H1 (cell line): ENCODE measurements around the gene SLFN14. TPM values are rescaled to one million over a fixed set of nuclear protein-coding genes. Genes with fewer than 3 reads are reported as not detected.

ENCODE experiments used
- CTCF ChIA-PET: fragments of 300-600 bp; sonication (Branson Sonifier 250); formaldehyde crosslinking; loops from one replicate; lab custom pipeline; 2021; ENCODE audit not compliant: partially characterized antibody; lab: Charles Lee
- POLR2A ChIA-PET: fragments of 300-600 bp; sonication (Branson Sonifier 250); formaldehyde crosslinking; loops from one replicate; lab custom pipeline; 2021; ENCODE audit warnings: inconsistent platforms; ENCODE audit not compliant: partially characterized antibody; lab: Charles Lee
- DNase-seq, 2 experiments: peaks; one replicate each; pipeline versions ENCODE4 v3.0.0 to v3.0.0-alpha.2; 2010 to 2022; ENCODE audit warnings: low spot score in 2 of 2, low read depth in 1 of 2, mixed read lengths in 1 of 2
- FAIRE-seq: peaks from 2 replicates; lab custom pipeline; 2011; peaks lifted over from hg19 to GRCh38; lab: Jason Lieb, UNC
- H2AFZ ChIP-seq: 2 replicates; pipeline ENCODE4 v1.8.1; 2012; ENCODE audit warnings: low read length, inconsistent platforms
- H2AK5ac ChIP-seq: 2 replicates; pipeline ENCODE4 v1.6.1; 2013; ENCODE audit warnings: low read depth, low read length
- H2BK120ac ChIP-seq: replicated peaks from 2 replicates; pipeline ENCODE3; 2013; ENCODE audit warnings: low read depth, low read length, inconsistent platforms
- H2BK12ac ChIP-seq: 2 replicates; pipeline ENCODE4 v1.6.1; 2013; ENCODE audit warnings: low read depth, low read length
- H2BK15ac ChIP-seq: 2 replicates; pipeline ENCODE4 v1.6.1; 2013; ENCODE audit warnings: low read length
- H2BK20ac ChIP-seq: 2 replicates; pipeline ENCODE4 v1.6.1; 2013; ENCODE audit warnings: low read length
- H2BK5ac ChIP-seq: 2 replicates; pipeline ENCODE4 v1.6.1; 2013; ENCODE audit warnings: low read depth, low read length
- H3K14ac ChIP-seq: 2 replicates; pipeline ENCODE4 v1.6.1; 2013; ENCODE audit warnings: inconsistent platforms; ENCODE audit not compliant: insufficient read length
- H3K18ac ChIP-seq: 2 replicates; pipeline ENCODE4 v1.6.1; 2013; ENCODE audit warnings: low read length; ENCODE audit errors: extremely low read depth
- H3K23ac ChIP-seq: 2 replicates; pipeline ENCODE4 v1.6.1; 2013; ENCODE audit warnings: inconsistent platforms; ENCODE audit not compliant: insufficient read length
- H3K23me2 ChIP-seq: 2 replicates; pipeline ENCODE4 v1.6.1; 2013; ENCODE audit warnings: low read depth, low read length
- H3K27ac ChIP-seq: 2 replicates; pipeline ENCODE4 v1.6.1; 2011; ENCODE audit warnings: low read depth, low read length, inconsistent platforms
- H3K27me3 ChIP-seq, 4 experiments: replicated peaks in 1 of 4; 1 replicate in 1 of 4; 2 replicates in 3 of 4; pipeline versions ENCODE4 v1.6.1 to v1.8.1; 2011 to 2013; ENCODE audit warnings: low read length in 3 of 4, mild to moderate bottlenecking in 3 of 4, inconsistent platforms in 2 of 4, mixed read lengths in 2 of 4, moderate library complexity in 1 of 4; ENCODE audit not compliant: control insufficient read depth in 3 of 4, insufficient read depth in 3 of 4; ENCODE audit errors: extremely low read depth in 1 of 4
- H3K36me3 ChIP-seq, 4 experiments: 2 replicates each; pipeline versions ENCODE4 v1.6.1 to v1.8.1; 2011 to 2013; ENCODE audit warnings: mild to moderate bottlenecking in 4 of 4, low read length in 3 of 4, moderate library complexity in 2 of 4, control low read depth in 1 of 4, inconsistent platforms in 1 of 4; ENCODE audit not compliant: insufficient read depth in 4 of 4, control insufficient read depth in 2 of 4
- H3K4ac ChIP-seq: replicated peaks from 2 replicates; pipeline ENCODE3; 2013; ENCODE audit warnings: low read length, low read depth, mixed read lengths, inconsistent platforms; ENCODE audit not compliant: insufficient read length
- H3K4me1 ChIP-seq, 4 experiments: replicated peaks in 1 of 4; 1 replicate in 1 of 4; 2 replicates in 3 of 4; pipeline versions ENCODE4 v1.6.1 to v1.8.1; 2011 to 2013; ENCODE audit warnings: low read length in 3 of 4, inconsistent platforms in 2 of 4, mixed read lengths in 1 of 4; ENCODE audit not compliant: insufficient read depth in 4 of 4, control insufficient read depth in 3 of 4
- H3K4me2 ChIP-seq, 2 experiments: 2 replicates each; pipeline versions ENCODE4 v1.6.1 to v1.8.1; 2011 to 2013; ENCODE audit warnings: low read depth in 2 of 2, low read length in 2 of 2, control low read depth in 1 of 2, inconsistent platforms in 1 of 2, mild to moderate bottlenecking in 1 of 2; ENCODE audit not compliant: insufficient read depth in 1 of 2
- H3K4me3 ChIP-seq, 4 experiments: fragments of 200-600, 300-600 bp in 1 of 4; sonication (generic), shearing (Covaris generic), sonication (Bioruptor Twin) in 1 of 4; 2 replicates each; pipeline versions ENCODE4 v1.5.1 to v1.8.1; 2011 to 2016; ENCODE audit warnings: low read length in 4 of 4, low read depth in 3 of 4, control low read depth in 2 of 4, inconsistent platforms in 2 of 4, mild to moderate bottlenecking in 2 of 4, mixed read lengths in 1 of 4, moderate library complexity in 1 of 4; ENCODE audit not compliant: insufficient read depth in 2 of 4; ENCODE audit errors: extremely low read depth in 1 of 4
- H3K56ac ChIP-seq: replicated peaks from 2 replicates; pipeline ENCODE3; 2013; ENCODE audit warnings: low read depth, mild to moderate bottlenecking, mixed read lengths, low read length, inconsistent platforms; ENCODE audit not compliant: insufficient read length
- H3K79me1 ChIP-seq: 2 replicates; pipeline ENCODE4 v1.6.1; 2013; ENCODE audit warnings: low read depth, low read length, control low read depth
- H3K79me2 ChIP-seq, 2 experiments: 2 replicates each; pipeline versions ENCODE4 v1.6.1 to v1.8.1; 2012 to 2013; ENCODE audit warnings: low read length in 2 of 2, mild to moderate bottlenecking in 2 of 2, inconsistent platforms in 1 of 2; ENCODE audit not compliant: insufficient read depth in 2 of 2, control insufficient read depth in 1 of 2
- H3K9ac ChIP-seq, 4 experiments: replicated peaks in 1 of 4; 1 replicate in 1 of 4; 2 replicates in 3 of 4; pipeline versions ENCODE4 v1.6.1 to v1.8.1; 2011 to 2013; ENCODE audit warnings: low read depth in 3 of 4, low read length in 3 of 4, control low read depth in 2 of 4, mild to moderate bottlenecking in 2 of 4, moderate library complexity in 2 of 4, inconsistent platforms in 1 of 4; ENCODE audit errors: extremely low read depth in 1 of 4
- H3K9me3 ChIP-seq, 2 experiments: 2 replicates each; pipeline versions ENCODE4 v1.6.1 to v1.8.1; 2012 to 2013; ENCODE audit warnings: mild to moderate bottlenecking in 2 of 2, moderate library complexity in 2 of 2, control low read depth in 1 of 2, inconsistent platforms in 1 of 2, low read depth in 1 of 2, low read length in 1 of 2, mixed read lengths in 1 of 2; ENCODE audit not compliant: insufficient read depth in 2 of 2
- H4K20me1 ChIP-seq, 2 experiments: replicated peaks in 1 of 2; 2 replicates each; pipeline versions ENCODE3 to v1.8.1; 2011 to 2013; ENCODE audit warnings: inconsistent platforms in 2 of 2, low read length in 2 of 2, mild to moderate bottlenecking in 1 of 2; ENCODE audit not compliant: insufficient read depth in 2 of 2, control insufficient read depth in 1 of 2
- H4K5ac ChIP-seq: 2 replicates; pipeline ENCODE4 v1.6.1; 2013; ENCODE audit warnings: low read length, low read depth, mixed read lengths, inconsistent platforms; ENCODE audit not compliant: insufficient read length
- H4K8ac ChIP-seq: 2 replicates; pipeline ENCODE4 v1.8.0; 2013; ENCODE audit warnings: mild to moderate bottlenecking, moderate library complexity, low read length, inconsistent platforms; ENCODE audit not compliant: insufficient read depth; ENCODE audit errors: extremely low read depth
- H4K91ac ChIP-seq: replicated peaks from 2 replicates; pipeline ENCODE3; 2013; ENCODE audit warnings: low read length, mixed read lengths, inconsistent platforms; ENCODE audit not compliant: insufficient read length
- ATF3 ChIP-seq: IDR thresholded peaks from 2 replicates; pipeline ENCODE4 v1.6.1; 2011; ENCODE audit warnings: low read depth, mild to moderate bottlenecking, low read length; ENCODE audit not compliant: insufficient read depth
- BACH1 ChIP-seq: IDR thresholded peaks from 2 replicates; pipeline ENCODE4 v1.6.1; 2012; ENCODE audit warnings: low read length, improper control_type of control experiment
- CBX5 ChIP-seq: fragments of 300-800, 300-1000 bp; sonication (generic); IDR thresholded peaks from 2 replicates; pipeline ENCODE4 v1.7.1; 2016; ENCODE audit warnings: antibody characterized with exemption, low read length, low read depth
- FOSL1 ChIP-seq: IDR thresholded peaks from 2 replicates; pipeline ENCODE4 v1.6.1; 2011; ENCODE audit warnings: mild to moderate bottlenecking, low read depth, low read length, moderate library complexity; ENCODE audit not compliant: insufficient read depth
- GTF2F1 ChIP-seq: IDR thresholded peaks from 2 replicates; pipeline ENCODE4 v1.6.1; 2012; ENCODE audit warnings: low read depth, low read length, improper control_type of control experiment, borderline replicate concordance
- HDAC2 ChIP-seq, 2 experiments: fragments of 300-600 bp in 1 of 2; sonication (generic) in 1 of 2; IDR thresholded peaks; 2 replicates each; pipeline ENCODE4 v1.6.1; 2011 to 2012; ENCODE audit warnings: low read depth in 2 of 2, low read length in 2 of 2, mild to moderate bottlenecking in 2 of 2, moderate library complexity in 2 of 2, borderline replicate concordance in 1 of 2, inconsistent platforms in 1 of 2
- PHF8 ChIP-seq: fragments of 200-600 bp; sonication (generic); conservative IDR thresholded peaks from 2 replicates; pipeline ENCODE4 v1.7.1; 2012; ENCODE audit warnings: low read depth, mild to moderate bottlenecking, inconsistent platforms, low read length, moderate library complexity
- RNF2 ChIP-seq: fragments of 200-900, 300-1000 bp; sonication (generic); IDR thresholded peaks from 2 replicates; pipeline ENCODE4 v1.7.1; 2016; ENCODE audit warnings: borderline replicate concordance, low read depth, mild to moderate bottlenecking, antibody characterized with exemption, low read length; ENCODE audit not compliant: poor library complexity, severe bottlenecking; ENCODE audit errors: missing control alignments
- SP1 ChIP-seq: IDR thresholded peaks from 2 replicates; pipeline ENCODE4 v1.6.1; 2011; ENCODE audit warnings: low read depth, low read length
- SP4 ChIP-seq: IDR thresholded peaks from 2 replicates; pipeline ENCODE4 v1.6.1; 2012; ENCODE audit warnings: low read length, inconsistent platforms
- SRF ChIP-seq: IDR thresholded peaks from 2 replicates; pipeline ENCODE4 v1.6.1; 2011; ENCODE audit warnings: mild to moderate bottlenecking, low read depth, low read length, moderate library complexity
- SUZ12 ChIP-seq: fragments of 200-600 bp; sonication (generic); IDR thresholded peaks from 2 replicates; pipeline ENCODE4 v1.6.1; 2012; ENCODE audit warnings: mild to moderate bottlenecking, inconsistent platforms, low read length, moderate library complexity, mixed read lengths
- TAF1 ChIP-seq: IDR thresholded peaks from 2 replicates; pipeline ENCODE4 v1.6.1; 2011; ENCODE audit warnings: mild to moderate bottlenecking, low read depth, low read length
- WGBS, 2 experiments: shearing (Covaris generic) in 1 of 2; methylation state at CpG; one replicate each; pipeline versions ENCODE4 v1.1.6 to v1.1.7; 2013 to 2015; ENCODE audit warnings: low lambda C conversion rate in 2 of 2, mixed read lengths in 2 of 2, inconsistent platforms in 1 of 2, low coverage in 1 of 2, missing lambda C conversion rate in 1 of 2; ENCODE audit not compliant: insufficient replicate concordance in 2 of 2, insufficient coverage in 1 of 2, insufficient read length in 1 of 2; ENCODE audit errors: extremely low coverage in 1 of 2, missing lambda C conversion rate in 1 of 2; 5-methylcytosine and 5-hydroxymethylcytosine counted together
- polyA plus RNA-seq, 7 experiments: library from polyadenylated mRNA; depleted of rRNA in 3 of 7; stranded (reverse) in 5 of 7; unstranded in 2 of 7; fragments of >200 nt in 5 of 7; fragments of 200-250 nt in 2 of 7; gene quantifications; 1 replicate in 5 of 7; 2 replicates in 1 of 7; 4 replicates in 1 of 7; pipeline versions ENCODE4 v1.2.1 to v1.2.3, GENCODE V29; 2011 to 2013; ENCODE audit warnings: missing spikeins in 2 of 7, mixed read lengths in 2 of 7
- total RNA-seq: library from RNA; stranded (reverse); fragmentation: NEBNext Ultra II Directional; extraction: Animal tissue kit (Norgen Biotek cat#: 25700); gene quantifications from 2 replicates; pipeline ENCODE4 v1.2.1, GENCODE V29; 2021

Gene SLFN14
- total and polyA plus RNA-seq, 2 of the 8 experiments (the other 6 are each of a cell fraction or from before 2014, with no cell fraction given), result 0.03 TPM; not detected in 1

- no peak overlapping the region for H3K23ac ChIP-seq
- H3K4me1 ChIP-seq, result no peaks in the 10 kb centered on the region
- H2BK15ac ChIP-seq, result no peak overlapping the region
- no peak overlapping the region for H2BK12ac ChIP-seq
- H4K5ac ChIP-seq, result no peak overlapping the region
- no peak overlapping the region for H3K27ac ChIP-seq
- no peaks in the 10 kb centered on the region for H3K79me2 ChIP-seq
- H3K27me3 ChIP-seq, result no peaks in the 10 kb centered on the region; a peak in 2 of 7 replicates
- H3K9ac ChIP-seq, result no peak overlapping the region
- FAIRE-seq (no peak), DNase-seq (no peak)
- no peak overlapping the region for H3K18ac ChIP-seq
- no peaks in the 10 kb centered on the region for H3K23me2 ChIP-seq
- 87% methylated on average over 1 of the region's 1 CpG; no CpG with 5 or more reads in 1 of the 2 experiments for WGBS, 2 experiments
- POLR2A ChIA-PET, result interaction anchor here (1.0 kb wide), 1 partner anchor 23 kb away, joined by 3 read pairs; no protein-coding TSS in a partner anchor
- no peaks in the 10 kb centered on the region for H4K20me1 ChIP-seq
- no peak overlapping the region for H4K91ac ChIP-seq
- H2AK5ac ChIP-seq, result no peak overlapping the region
- H2BK5ac ChIP-seq, result no peak overlapping the region
- H3K36me3 ChIP-seq, result no peaks in the 10 kb centered on the region
- H3K9me3 ChIP-seq, result no peaks in the 10 kb centered on the region
- no peak overlapping the region for H3K4ac ChIP-seq
- H3K56ac ChIP-seq, result no peak overlapping the region
- no peaks in the 10 kb centered on the region for H3K79me1 ChIP-seq
- no peak overlapping the region for H2BK20ac ChIP-seq
- CTCF ChIA-PET, result interaction anchor here (0.7 kb wide), 1 partner anchor 383 kb away, joined by 3 read pairs; no protein-coding TSS in a partner anchor
- H2BK120ac ChIP-seq, result no peak overlapping the region
- H4K8ac ChIP-seq, result no peak overlapping the region
- no peak overlapping the region for H3K4me2 ChIP-seq
- H2AFZ ChIP-seq, result no peak overlapping the region
- no peak overlapping the region for H3K4me3 ChIP-seq
- TF ChIP-seq FOSL1 (no peak), SP1 (no peak), ATF3 (no peak), SUZ12 (no peak), SP4 (no peak), HDAC2 (IDR thresholded peaks at IDR 0.05; ENCODE audit: borderline replicate concordance in 1 of 2, low read depth in 2 of 2, low read length in 2 of 2) (no peak), TAF1 (no peak), CBX5 (no peak), GTF2F1 (no peak), BACH1 (no peak), PHF8 (no peak), RNF2 (no peak), SRF (no peak)
- no peak overlapping the region for H3K14ac ChIP-seq
Measured at GRCh38 chr17:35545150-35545549, 15.5 kb downstream of the SLFN14 start.
